Neural cell (in vitro differentiated cells): ENCODE results near the gene RSU1. TPM values are rescaled to one million over a fixed set of nuclear protein-coding genes. Genes with fewer than 3 reads are reported as not detected.

ENCODE experiments used
- H2AFZ ChIP-seq: fragments of 200-600, 300-800 bp; sonication (generic), shearing (Covaris generic); 2 replicates; pipeline ENCODE4 v1.6.0; 2014; ENCODE audit warnings: low read depth, mild to moderate bottlenecking, antibody characterized with exemption, low read length, moderate library complexity
- H3F3A ChIP-seq: fragments of 200-600 bp; shearing (Covaris generic); 2 replicates; pipeline ENCODE4 v1.6.1; 2016; ENCODE audit warnings: mild to moderate bottlenecking, moderate library complexity, mixed read lengths, antibody characterized with exemption, low read length; ENCODE audit not compliant: insufficient read depth, poor library complexity, severe bottlenecking
- H3K27ac ChIP-seq: fragments of 200-600, 300-800 bp; sonication (generic), shearing (Covaris generic); 2 replicates; pipeline ENCODE4 v1.5.1; 2014; ENCODE audit warnings: mild to moderate bottlenecking, low read length, moderate library complexity
- H3K27me3 ChIP-seq: fragments of 300-800, 200-600 bp; sonication (generic), shearing (Covaris generic); 2 replicates; pipeline ENCODE4 v1.6.0; 2014; ENCODE audit warnings: mild to moderate bottlenecking, low read depth, low read length, moderate library complexity; ENCODE audit not compliant: insufficient read depth
- H3K36me3 ChIP-seq: fragments of 300-800, 200-600 bp; sonication (generic), shearing (Covaris generic); 2 replicates; pipeline ENCODE4 v1.5.1; 2014; ENCODE audit warnings: mild to moderate bottlenecking, antibody characterized with exemption, low read length, moderate library complexity; ENCODE audit not compliant: insufficient read depth
- H3K4me2 ChIP-seq: fragments of 300-800, 200-600 bp; sonication (generic), shearing (Covaris generic); 2 replicates; pipeline ENCODE4 v1.6.0; 2014; ENCODE audit warnings: mild to moderate bottlenecking, low read length
- H3K4me3 ChIP-seq: fragments of 300-800, 200-600 bp; sonication (generic), shearing (Covaris generic); 2 replicates; pipeline ENCODE4 v1.5.1; 2014; ENCODE audit warnings: mild to moderate bottlenecking, low read length, moderate library complexity
- H3K79me2 ChIP-seq: fragments of 200-600 bp; shearing (Covaris generic); replicated peaks from 2 replicates; pipeline ENCODE4 v1.6.0; 2014; ENCODE audit warnings: mild to moderate bottlenecking, low read length, moderate library complexity; ENCODE audit not compliant: insufficient read depth
- H3K9ac ChIP-seq: fragments of 300-800, 200-600 bp; sonication (generic), shearing (Covaris generic); 2 replicates; pipeline ENCODE4 v1.6.1; 2016; ENCODE audit warnings: mild to moderate bottlenecking, low read length, mixed read lengths
- H3K9me2 ChIP-seq: fragments of 200-600 bp; shearing (Covaris generic); 2 replicates; pipeline ENCODE4 v1.6.1; 2016; ENCODE audit warnings: mild to moderate bottlenecking, low read length, mixed read lengths; ENCODE audit not compliant: insufficient read depth
- H3K9me3 ChIP-seq: fragments of 200-600, 300-800 bp; sonication (generic), shearing (Covaris generic); 2 replicates; pipeline ENCODE4 v1.6.1; 2016; ENCODE audit warnings: mild to moderate bottlenecking, mixed run types, low read length, moderate library complexity, mixed read lengths
- H4K20me1 ChIP-seq: fragments of 200-600 bp; shearing (Covaris generic); 2 replicates; pipeline ENCODE4 v1.6.1; 2016; ENCODE audit warnings: mild to moderate bottlenecking, mixed run types; ENCODE audit not compliant: insufficient read depth
- EP300 ChIP-seq: fragments of 450-650 bp; conservative IDR thresholded peaks from 2 replicates; pipeline ENCODE4 v1.6.1; 2014; ENCODE audit warnings: antibody characterized with exemption, mild to moderate bottlenecking, moderate library complexity; ENCODE audit not compliant: poor library complexity, severe bottlenecking
- EZH2 ChIP-seq: fragments of 200-600, 300-800 bp; shearing (Covaris generic), sonication (generic); IDR thresholded peaks from 2 replicates; pipeline ENCODE4 v1.6.1; 2014; ENCODE audit warnings: antibody characterized with exemption, low read length, borderline replicate concordance, mild to moderate bottlenecking; ENCODE audit not compliant: insufficient read depth, poor library complexity, severe bottlenecking
- MXI1 ChIP-seq: fragments of 450-650 bp; conservative IDR thresholded peaks from 2 replicates; pipeline ENCODE4 v1.6.1; 2014; ENCODE audit warnings: antibody characterized with exemption, mild to moderate bottlenecking; ENCODE audit not compliant: poor library complexity, severe bottlenecking
- POLR2AphosphoS5 ChIP-seq: IDR thresholded peaks from 2 replicates; pipeline ENCODE4 v1.6.1; 2012
- RAD21 ChIP-seq: fragments of 450-650 bp; conservative IDR thresholded peaks from 2 replicates; pipeline ENCODE4 v1.6.1; 2014; ENCODE audit warnings: antibody characterized with exemption, mild to moderate bottlenecking, moderate library complexity
- REST ChIP-seq: IDR thresholded peaks from 2 replicates; pipeline ENCODE4 v1.6.1; 2012; ENCODE audit warnings: borderline replicate concordance
- SMC3 ChIP-seq: fragments of 450-650 bp; conservative IDR thresholded peaks from 2 replicates; pipeline ENCODE4 v1.6.1; 2014; ENCODE audit warnings: antibody characterized with exemption, mild to moderate bottlenecking, moderate library complexity; ENCODE audit not compliant: poor library complexity
- TAF1 ChIP-seq: IDR thresholded peaks from 2 replicates; pipeline ENCODE4 v1.6.1; 2012; ENCODE audit warnings: low read depth
- polyA plus RNA-seq: library from polyadenylated mRNA; depleted of rRNA; stranded (reverse); fragments of >200 nt; gene quantifications from 2 replicates; pipeline ENCODE4 v1.2.3, GENCODE V29; 2014
- TF ChIP-seq, protein P1 (sequence below): fragments of 450-650 bp; IDR thresholded peaks from 2 replicates; pipeline ENCODE4 v1.5.1; 2014; ENCODE audit warnings: antibody characterized with exemption, mild to moderate bottlenecking, moderate library complexity; ENCODE audit not compliant: poor library complexity, severe bottlenecking

The RSU1 gene
- polyA plus RNA-seq, 1 donor from 2014 or later, result 18.7 TPM

DNA sequence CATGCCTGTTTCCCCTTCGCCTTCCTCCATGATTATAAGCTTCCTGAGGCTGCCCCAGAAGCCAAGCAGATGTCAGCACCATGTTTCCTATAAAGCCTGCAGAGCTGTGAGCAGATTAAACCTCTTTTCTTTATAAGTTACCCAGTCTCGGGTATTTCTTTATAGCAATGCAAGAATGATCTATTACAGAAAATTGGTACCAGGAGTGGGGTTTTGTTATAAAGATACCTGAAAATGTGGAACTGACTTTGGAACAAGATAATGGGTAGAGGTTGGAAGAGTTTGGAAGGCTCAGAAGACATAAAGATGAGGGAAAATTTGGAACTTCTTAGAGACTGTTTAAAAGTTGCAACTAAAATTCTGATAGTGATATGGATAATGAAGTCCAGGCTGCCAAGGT lies 4.8 kb upstream of the RSU1 start:
- no peaks in the 10 kb centered on the region for H3K79me2 ChIP-seq
- no peak overlapping the region for H3K4me3 ChIP-seq
- H3K9me3 ChIP-seq, result peaks cover 4% of the 10 kb centered on the region
- H3K36me3 ChIP-seq, result no peaks in the 10 kb centered on the region
- H3K4me2 ChIP-seq, result no peak overlapping the region
- TF ChIP-seq TAF1 (no peak), RAD21 (no peak), POLR2AphosphoS5 (no peak), REST (no peak), EZH2 (no peak)
- no peak overlapping the region for H3K9ac ChIP-seq
- H3K27ac ChIP-seq, result no peak overlapping the region
- H3K9me2 ChIP-seq, result no peaks in the 10 kb centered on the region
- no peaks in the 10 kb centered on the region for H3K27me3 ChIP-seq
- H4K20me1 ChIP-seq, result no peaks in the 10 kb centered on the region
- H3F3A ChIP-seq, result no peaks in the 10 kb centered on the region
- no peak overlapping the region for H2AFZ ChIP-seq

DNA sequence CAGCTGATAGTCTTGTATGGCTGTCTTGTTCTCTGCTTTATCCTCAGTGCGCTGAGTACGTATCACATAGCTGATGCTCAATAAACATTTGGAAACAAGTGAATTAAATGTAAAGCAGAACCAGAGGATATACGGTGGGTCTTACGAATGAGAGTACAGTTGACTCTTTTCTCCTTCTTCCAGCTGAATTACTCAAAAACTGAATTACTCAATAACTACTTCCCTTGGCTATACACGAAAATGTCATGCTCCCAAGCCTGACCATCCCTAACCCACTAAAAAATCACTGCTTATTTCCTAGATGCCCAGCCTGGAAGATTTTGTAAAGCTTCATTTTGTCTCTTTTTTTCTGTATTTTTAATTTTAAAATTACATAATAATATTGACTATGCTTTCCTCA lies 3.2 kb upstream of the RSU1 start:
- Histone ChIP-seq H3F3A (no peaks in the 10 kb centered on the region), H3K79me2 (no peaks in the 10 kb centered on the region), H2AFZ (no peak overlapping the region), H3K4me3 (no peak overlapping the region), H3K27ac (no peak overlapping the region), H3K9me2 (no peaks in the 10 kb centered on the region), H3K4me2 (no peak overlapping the region), H3K36me3 (no peaks in the 10 kb centered on the region), H3K9me3 (peaks cover 4% of the 10 kb centered on the region), H3K27me3 (no peaks in the 10 kb centered on the region), H4K20me1 (no peaks in the 10 kb centered on the region), H3K9ac (no peak overlapping the region)
- TF ChIP-seq MXI1, result no peak
- TF ChIP-seq RAD21, result no peak
- TF ChIP-seq POLR2AphosphoS5, result no peak
- no peak for TF ChIP-seq SMC3
- TF ChIP-seq TAF1, result no peak

- Histone ChIP-seq H3K9ac (no peak overlapping the region), H3K4me3 (no peak overlapping the region), H3K9me3 (peaks cover 4% of the 10 kb centered on the region), H3K9me2 (no peaks in the 10 kb centered on the region), H3K4me2 (no peak overlapping the region), H3K27ac (no peak overlapping the region), H3K36me3 (no peaks in the 10 kb centered on the region), H4K20me1 (no peaks in the 10 kb centered on the region), H2AFZ (no peak overlapping the region), H3K79me2 (no peaks in the 10 kb centered on the region), H3K27me3 (no peaks in the 10 kb centered on the region), H3F3A (no peaks in the 10 kb centered on the region)
- no peak for TF ChIP-seq SMC3
- no peak for TF ChIP-seq RAD21
- no peak for TF ChIP-seq TAF1
- TF ChIP-seq REST, result no peak
- no peak for TF ChIP-seq POLR2AphosphoS5
- no peak for TF ChIP-seq EP300
- TF ChIP-seq EZH2, result no peak
- TF ChIP-seq, protein P1, sequence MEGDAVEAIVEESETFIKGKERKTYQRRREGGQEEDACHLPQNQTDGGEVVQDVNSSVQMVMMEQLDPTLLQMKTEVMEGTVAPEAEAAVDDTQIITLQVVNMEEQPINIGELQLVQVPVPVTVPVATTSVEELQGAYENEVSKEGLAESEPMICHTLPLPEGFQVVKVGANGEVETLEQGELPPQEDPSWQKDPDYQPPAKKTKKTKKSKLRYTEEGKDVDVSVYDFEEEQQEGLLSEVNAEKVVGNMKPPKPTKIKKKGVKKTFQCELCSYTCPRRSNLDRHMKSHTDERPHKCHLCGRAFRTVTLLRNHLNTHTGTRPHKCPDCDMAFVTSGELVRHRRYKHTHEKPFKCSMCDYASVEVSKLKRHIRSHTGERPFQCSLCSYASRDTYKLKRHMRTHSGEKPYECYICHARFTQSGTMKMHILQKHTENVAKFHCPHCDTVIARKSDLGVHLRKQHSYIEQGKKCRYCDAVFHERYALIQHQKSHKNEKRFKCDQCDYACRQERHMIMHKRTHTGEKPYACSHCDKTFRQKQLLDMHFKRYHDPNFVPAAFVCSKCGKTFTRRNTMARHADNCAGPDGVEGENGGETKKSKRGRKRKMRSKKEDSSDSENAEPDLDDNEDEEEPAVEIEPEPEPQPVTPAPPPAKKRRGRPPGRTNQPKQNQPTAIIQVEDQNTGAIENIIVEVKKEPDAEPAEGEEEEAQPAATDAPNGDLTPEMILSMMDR, result no peak
- TF ChIP-seq MXI1, result no peak
Measured at GRCh38 chr10:16820018-16820417, 2.8 kb upstream of the RSU1 start.
